Activated CD4-positive, alpha-beta T cell treated with anti-CD3 and anti-CD28 coated beads for 1 hour (primary cell): ENCODE results near the gene SAMD14.

Source experiments
- DNase-seq: peaks from one replicate; pipeline ENCODE4 v3.0.0-alpha.2; 2020

Gene SAMD14

GRCh38 chr17:50165066-50165465 is 35.1 kb upstream of the SAMD14 start:
- DNase-seq, result no peak

- DNase-seq, result no peak
Observed at GRCh38 chr17:50164697-50164988, 34.7 kb upstream of the SAMD14 start.

- no peak for DNase-seq
Observed at GRCh38 chr17:50163843-50164696, 34.1 kb upstream of the SAMD14 start.

- DNase-seq, result no peak
Observed at GRCh38 chr17:50162466-50163254, 32.7 kb upstream of the SAMD14 start.

GRCh38 chr17:50161911-50162288 is 31.9 kb upstream of the SAMD14 start:
- DNase-seq, result no peak

GRCh38 chr17:50161023-50161910 is 31.3 kb upstream of the SAMD14 start:
- DNase-seq, result peak; percentile 92

GRCh38 chr17:50157891-50158290 is 27.9 kb upstream of the SAMD14 start:
- DNase-seq, result no peak

- no peak for DNase-seq
Observed at GRCh38 chr17:50155115-50155819, 25.3 kb upstream of the SAMD14 start.

- DNase-seq, result no peak
Observed at GRCh38 chr17:50154604-50155003, 24.6 kb upstream of the SAMD14 start.

- DNase-seq, result no peak
Observed at GRCh38 chr17:50153650-50154575, 24.0 kb upstream of the SAMD14 start.

- DNase-seq, result no peak
Observed at GRCh38 chr17:50152736-50153135, 22.8 kb upstream of the SAMD14 start.

- no peak for DNase-seq
Observed at GRCh38 chr17:50151937-50152547, 22.1 kb upstream of the SAMD14 start.

- peak; percentile 75 for DNase-seq
Observed at GRCh38 chr17:50151041-50151936, 21.3 kb upstream of the SAMD14 start.

GRCh38 chr17:50150354-50151040 is 20.5 kb upstream of the SAMD14 start, which contains the start of gene PPP1R9B:
TSS of gene PPP1R9B (minus strand) at chr17:50150677. CDS start at chr17:50150513, 164 bp downstream.
- no peak for DNase-seq

GRCh38 chr17:50149417-50150353 is 19.7 kb upstream of the SAMD14 start:
- peak; percentile 52 for DNase-seq

GRCh38 chr17:50149091-50149416 is 19.1 kb upstream of the SAMD14 start:
- no peak for DNase-seq

GRCh38 chr17:50148226-50149090 is 18.5 kb upstream of the SAMD14 start:
- DNase-seq, result peak; percentile 64
